GM08714 (cell line): ENCODE measurements around the gene CAT.

Experiments
- H3K4me3 ChIP-seq: fragments of 200-500 bp; sonication (Bioruptor generic); 2 replicates; pipeline ENCODE4 v1.5.1; 2014; ENCODE audit warnings: mild to moderate bottlenecking, low read length, inconsistent platforms
- ZNF274 ChIP-seq: IDR thresholded peaks from 2 replicates; pipeline ENCODE4 v1.6.1; 2012; ENCODE audit warnings: mild to moderate bottlenecking, low read depth, low read length

Gene CAT

DNA sequence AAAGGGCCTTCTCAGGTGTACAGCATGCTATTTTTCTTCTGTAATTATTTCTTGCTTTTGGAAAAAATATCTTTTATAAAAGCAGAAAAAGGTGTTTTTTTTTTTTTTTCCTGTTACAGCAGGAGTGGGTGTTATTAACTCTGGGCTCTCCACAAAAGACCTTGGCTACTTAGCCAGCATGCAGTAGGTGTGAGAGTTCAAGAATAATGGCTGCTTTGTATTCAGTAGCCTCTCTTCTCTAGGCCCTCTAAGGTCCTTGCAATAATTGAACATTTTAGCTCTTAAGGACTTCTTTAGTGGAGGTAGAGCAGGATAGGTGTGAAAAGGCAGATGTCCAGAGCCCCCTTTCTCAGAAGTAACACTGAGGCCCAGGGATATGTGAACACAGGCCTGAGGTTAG lies 71.5 kb downstream of the CAT start:
- no peak for TF ChIP-seq ZNF274
- H3K4me3 ChIP-seq = no peak overlapping the region

DNA sequence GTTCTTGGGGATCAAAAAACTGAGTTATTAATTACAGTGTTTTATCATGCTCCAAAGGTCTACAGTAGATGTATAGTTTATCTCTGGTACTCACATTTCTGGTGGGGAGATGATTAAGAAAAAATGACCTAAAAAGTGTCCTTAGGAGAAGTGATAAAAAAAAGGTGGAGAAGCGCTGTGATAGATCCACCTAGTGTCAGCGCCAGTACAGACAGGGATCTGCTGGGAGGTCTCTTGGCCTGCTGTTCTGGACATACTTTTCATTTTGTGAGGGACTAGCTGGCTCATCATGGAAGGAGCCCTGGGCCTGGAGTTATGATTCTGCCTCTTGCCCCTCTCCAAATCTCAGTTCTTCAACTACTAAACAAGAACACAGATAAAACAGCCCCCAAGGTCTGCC lies 71.9 kb downstream of the CAT start:
- H3K4me3 ChIP-seq = no peak overlapping the region
- TF ChIP-seq ZNF274 = no peak

DNA sequence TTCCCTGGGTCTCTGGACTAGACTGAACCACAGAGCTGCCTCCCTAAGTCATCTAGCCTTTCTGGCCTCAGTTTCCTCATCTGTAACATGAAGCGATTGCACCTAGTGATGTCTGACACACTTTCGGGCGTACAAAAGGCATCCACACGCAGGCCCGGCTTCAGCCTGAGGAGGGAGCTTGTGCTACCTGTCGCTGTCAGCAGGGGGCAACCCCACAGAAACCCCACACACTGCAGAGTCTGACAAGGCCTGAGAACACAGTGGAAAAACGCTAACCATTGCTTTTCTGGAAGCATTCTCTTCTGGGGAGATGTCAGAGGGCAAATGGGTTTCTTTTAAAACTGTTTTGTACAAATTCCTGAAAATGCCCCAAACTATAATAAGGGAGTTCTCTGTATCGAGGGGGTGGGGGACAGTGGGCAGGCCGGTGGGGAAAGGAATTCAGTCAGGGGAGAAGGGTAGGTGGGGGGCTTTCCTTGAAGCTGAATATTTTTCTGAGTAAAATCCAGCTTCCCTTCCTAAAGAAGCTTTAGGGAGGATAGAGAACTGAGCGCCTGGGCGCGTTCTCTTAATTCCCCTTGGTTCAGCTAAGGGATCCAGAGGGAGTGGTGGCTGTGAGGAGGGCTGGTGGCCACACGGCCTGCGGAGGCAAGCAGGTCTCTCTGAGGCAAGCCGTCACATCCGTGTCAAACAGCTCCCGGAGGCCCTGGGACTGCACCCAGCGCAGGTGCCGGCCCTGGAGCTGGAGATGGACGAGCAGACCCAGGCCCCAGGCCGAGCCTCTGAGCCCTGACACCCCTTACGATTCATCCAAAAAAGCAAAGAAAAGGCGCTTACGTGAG lies 74.3 kb downstream of the CAT start:
- H3K4me3 ChIP-seq = no peak overlapping the region

DNA sequence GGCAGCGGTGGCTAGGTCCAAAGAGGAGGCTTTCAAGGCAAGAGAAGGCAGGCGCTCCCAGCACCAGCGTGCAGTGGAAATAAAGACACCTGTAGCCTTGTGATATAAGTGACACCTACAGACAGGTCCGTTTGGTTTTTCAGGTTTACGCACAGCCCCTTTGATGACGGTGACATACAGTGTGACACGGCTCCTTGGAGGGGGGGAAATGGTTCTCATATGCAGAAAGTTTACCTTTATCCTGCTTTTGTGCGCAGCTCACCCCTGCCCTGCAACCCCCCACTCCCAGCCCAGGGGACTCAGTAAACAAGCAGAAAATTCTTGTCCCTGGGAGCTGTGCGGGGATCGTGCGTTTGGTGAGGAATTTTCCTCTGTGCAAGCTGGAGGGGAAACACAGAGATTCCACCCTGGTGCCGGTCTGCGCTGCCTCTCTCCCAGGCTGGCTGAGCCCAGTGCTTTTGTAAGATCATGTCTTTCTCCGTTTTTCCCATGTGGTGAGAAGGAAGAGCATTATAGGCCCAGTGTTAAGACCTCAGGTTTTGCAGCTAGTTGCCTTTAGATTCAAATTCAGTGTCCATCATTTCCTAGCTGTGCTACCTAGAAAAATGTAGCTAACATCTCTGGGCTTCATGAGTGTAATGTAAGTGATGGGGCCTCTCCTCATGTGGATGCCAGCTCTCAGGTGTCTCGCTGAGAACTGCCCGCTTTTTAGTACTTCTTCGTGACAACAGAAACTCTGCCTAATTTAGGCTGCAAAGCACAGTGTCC lies 75.1 kb downstream of the CAT start, which contains the start of gene ELF5:
ELF5 (minus strand) TSS at position 113 of the 768 bp plus-strand sequence. CDS start 8,045 bp downstream, outside the sequence.
- no peak for TF ChIP-seq ZNF274
- no peak within 1 kb of the TSS for H3K4me3 ChIP-seq

More for the DNA sequence above, 74.3 kb downstream of the CAT start:
- no peak for TF ChIP-seq ZNF274

DNA sequence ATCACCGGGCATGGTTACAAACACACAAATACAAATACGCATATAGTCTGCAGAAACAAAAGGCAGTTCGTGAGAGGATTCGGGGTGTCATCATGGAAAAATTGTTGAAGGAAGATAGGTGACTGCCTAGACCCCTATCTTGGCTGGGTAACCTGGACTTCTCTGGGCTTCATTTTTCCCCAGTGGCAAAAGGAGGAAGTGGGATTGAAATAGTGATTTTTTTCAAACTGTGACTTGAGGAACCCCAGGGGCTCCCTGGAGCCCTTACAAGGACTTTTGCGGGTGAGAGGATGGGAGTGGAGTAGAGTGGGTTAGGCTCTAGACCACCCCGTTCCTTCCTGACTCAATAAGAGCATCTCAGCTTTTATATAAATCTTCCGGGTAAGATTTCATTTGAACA lies 75.9 kb downstream of the CAT start:
- no peak overlapping the region for H3K4me3 ChIP-seq
- no peak for TF ChIP-seq ZNF274

DNA sequence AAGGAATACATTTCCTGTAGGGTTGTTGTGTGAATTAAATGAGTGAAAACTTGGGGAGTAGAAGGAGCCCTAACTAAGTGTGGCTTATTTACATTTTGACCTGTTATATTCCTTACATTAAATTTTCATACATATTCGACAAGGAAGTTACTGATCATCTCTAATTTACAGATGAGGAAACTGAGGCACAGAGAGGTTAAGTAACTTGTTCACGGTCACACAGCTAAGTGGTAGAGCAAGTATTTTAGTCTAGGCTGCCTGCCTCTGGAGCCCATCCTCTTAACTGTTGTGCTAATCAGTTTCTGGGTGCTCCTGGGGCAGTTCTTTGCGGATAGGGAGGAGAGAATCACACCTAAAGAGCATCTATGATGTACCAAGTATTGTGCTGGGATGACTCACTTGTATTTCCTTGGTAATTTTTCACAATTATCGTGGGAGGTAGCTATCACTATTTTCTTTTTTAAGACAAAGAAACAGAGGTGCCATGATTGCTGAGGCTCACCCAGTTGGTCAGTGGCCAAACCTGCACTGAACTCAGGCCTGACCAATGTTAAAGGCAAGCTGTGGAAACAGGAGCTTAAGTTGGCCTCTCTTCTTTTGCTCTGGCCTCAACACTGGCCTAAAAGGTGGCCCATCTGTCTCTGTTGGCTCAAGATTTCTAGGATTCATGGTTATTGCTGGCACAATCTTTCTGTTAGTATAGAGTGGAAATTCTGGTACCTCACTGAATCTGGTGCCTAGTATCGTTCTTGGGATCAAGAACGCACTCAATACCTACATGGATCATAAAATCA lies 77.7 kb downstream of the CAT start:
- no peak for TF ChIP-seq ZNF274
- no peak overlapping the region for H3K4me3 ChIP-seq

DNA sequence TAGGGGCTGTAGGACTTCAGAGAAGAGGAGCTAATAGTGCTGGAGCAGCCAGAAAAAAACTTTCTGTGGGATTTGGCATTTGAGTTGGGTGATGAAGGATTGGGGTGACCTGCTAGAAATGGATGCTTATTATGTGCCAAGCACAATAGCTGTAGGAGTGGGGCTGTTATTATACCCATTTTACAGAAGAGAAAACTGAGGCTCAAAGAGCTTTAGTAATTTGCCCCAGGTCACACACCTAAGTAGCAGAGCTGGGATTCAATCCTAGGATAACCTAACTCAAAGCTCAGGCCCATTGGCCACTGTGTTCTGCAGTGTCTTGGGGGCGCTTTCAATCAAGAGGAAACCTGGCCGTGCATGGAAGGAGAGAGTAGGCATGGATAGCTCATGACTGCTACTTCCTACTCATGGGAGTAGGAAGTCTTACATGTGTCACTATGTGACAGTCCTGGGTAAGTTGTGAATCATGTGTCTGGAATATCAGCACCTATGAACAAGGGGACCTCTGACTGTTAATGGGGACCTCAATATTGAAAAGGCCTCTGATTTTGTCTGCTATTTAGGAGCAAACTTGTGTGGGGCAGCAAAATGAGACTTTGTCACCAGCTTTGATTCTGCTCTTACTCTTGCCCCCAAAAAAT lies 81.0 kb downstream of the CAT start:
- no peak overlapping the region for H3K4me3 ChIP-seq
- no peak for TF ChIP-seq ZNF274

DNA sequence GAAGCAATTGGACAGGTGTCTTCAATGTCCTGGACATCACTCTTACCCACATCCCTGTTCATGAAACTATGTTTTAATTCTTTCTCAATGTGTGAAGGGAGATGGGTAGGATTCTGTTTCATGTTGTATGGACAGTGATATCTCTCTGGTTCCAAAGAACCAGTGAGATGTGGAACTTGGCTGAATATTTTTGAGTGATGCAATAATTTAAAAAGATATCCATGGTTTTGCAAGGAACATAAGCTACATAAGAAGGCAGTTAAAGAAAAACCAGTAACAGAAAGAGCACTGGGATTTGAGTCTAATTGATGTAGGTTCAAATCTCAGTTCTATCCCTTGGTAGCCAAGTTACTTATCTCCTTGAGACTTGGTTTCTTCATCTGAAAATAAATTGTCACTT lies 82.5 kb downstream of the CAT start:
- TF ChIP-seq ZNF274 = no peak
- no peak overlapping the region for H3K4me3 ChIP-seq
